GM04504 (cell line): Measurements from ENCODE around the gene SOCS3.

Source experiments
- DNase-seq: peaks from one replicate; pipeline ENCODE4 v3.0.0-alpha.2; 2012; ENCODE audit warnings: low read depth

SOCS3 gene

DNA sequence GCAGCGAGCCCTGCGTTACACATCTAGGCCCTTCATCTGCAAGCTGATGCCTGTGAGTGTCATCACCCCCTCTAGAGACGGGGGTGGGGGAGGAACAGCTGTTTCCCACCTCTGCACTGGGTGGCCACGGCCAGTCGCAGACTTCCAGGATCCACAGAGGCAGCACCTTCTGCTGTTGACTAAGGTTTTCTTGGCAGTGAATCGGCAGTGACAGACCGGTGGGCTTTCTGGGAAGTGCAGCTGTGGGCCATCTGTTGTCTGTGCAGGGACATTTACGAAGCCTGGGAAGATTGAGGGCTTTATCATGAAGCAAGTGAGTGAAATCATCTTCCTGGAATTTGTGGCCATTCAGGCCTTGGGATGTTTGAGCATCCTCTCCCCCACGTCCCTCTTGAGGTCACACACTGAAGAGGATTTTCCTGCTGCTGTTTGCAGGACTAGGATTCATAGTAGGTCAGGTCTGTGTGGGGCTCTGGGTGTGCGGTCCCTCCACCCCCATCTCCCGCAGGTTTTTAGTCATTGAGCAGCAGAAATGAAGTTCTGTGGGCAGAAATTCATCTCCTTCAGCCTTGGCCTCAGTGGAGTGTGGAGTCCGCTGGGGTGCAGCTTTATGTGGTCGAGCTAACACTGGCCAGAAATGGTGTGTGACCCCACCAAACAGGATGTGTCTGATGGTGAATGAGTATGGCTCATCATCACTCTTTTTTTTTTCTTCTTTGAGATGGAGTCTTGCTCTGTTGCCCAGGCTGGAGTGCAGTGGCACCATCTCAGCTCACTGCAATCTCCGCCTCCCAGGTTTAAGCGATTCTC, 30.6 kb upstream of the SOCS3 start:
- peak; percentile 98 for DNase-seq

DNA sequence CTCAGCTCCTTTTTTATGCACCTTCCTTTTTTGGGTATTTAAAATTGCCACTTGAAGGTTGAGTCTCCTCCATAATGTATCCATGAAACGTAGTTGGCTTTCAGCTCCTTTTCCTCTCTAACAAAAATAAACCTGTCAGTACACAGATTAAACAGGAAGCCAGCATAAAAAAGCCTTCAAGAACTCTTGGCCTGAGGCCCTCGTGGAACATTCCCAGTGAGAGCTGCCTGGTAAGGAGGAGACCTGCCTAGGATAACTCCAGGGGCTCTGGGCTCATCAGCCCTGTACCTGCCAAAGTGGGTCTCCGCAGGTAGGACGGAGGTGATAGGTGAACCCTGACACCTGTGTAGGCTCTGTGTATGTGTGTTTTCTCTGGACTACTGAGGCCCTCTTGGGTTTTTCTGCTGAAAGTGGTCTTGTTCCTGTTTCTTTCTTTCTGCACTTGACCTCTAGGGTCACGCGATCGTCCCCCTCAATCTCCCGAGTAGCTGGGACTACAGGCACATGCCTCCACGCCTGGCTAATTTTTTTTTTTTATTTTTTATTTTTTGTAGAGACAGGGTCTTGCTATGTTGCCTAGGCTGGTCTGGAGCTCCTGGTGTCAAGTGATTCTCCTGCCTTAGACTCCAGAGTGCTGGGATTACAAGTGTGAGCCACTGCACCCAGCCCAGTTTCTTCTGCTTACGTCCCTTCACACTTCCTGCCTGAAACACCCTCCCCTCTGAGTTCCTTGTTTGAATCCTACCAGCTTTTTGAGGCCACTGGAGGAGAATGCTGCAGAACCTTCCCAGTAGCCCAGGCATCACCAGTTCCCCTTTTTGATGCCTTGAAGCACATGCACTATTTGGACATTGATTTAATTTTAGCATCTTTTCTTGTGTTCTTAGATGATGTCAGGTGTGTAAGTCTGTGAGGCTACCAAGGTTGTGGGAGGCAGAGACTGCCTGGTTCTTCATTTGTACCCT, 28.4 kb upstream of the SOCS3 start:
- no peak for DNase-seq

DNA sequence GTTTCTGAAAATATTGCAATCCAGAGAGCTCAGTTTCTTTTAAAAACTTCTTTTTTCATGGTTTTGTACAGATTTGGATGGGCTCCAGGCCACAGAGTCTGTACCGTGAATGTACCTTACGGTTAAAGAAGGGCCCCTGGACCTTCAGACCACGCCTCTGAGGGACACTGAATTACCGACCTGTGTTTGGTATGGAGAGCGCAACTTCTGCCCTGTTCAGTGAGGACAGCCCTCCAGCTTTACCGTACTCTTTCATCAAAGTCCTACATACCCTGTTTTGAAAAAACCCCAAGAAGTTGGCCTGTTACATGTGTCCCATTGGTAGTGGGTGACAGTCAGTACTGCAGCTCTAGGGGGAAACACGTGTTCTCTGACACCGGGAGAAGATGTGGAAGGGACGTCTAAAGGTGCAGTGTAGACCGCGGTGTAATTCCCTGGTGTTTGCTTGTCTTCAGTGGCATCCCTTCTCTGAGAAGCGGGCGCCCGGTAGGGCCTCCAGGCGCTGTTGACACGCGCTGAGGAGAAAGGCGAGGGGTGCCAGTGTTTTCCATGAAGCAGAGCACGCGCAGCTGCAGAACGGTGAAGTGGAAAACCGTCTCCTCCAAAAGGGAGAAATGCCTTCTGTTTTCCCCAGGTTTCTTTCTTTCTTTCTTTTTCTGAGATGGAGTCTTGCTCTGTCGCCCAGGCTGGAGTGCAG, 24.8 kb upstream of the SOCS3 start:
- DNase-seq = no peak

DNA sequence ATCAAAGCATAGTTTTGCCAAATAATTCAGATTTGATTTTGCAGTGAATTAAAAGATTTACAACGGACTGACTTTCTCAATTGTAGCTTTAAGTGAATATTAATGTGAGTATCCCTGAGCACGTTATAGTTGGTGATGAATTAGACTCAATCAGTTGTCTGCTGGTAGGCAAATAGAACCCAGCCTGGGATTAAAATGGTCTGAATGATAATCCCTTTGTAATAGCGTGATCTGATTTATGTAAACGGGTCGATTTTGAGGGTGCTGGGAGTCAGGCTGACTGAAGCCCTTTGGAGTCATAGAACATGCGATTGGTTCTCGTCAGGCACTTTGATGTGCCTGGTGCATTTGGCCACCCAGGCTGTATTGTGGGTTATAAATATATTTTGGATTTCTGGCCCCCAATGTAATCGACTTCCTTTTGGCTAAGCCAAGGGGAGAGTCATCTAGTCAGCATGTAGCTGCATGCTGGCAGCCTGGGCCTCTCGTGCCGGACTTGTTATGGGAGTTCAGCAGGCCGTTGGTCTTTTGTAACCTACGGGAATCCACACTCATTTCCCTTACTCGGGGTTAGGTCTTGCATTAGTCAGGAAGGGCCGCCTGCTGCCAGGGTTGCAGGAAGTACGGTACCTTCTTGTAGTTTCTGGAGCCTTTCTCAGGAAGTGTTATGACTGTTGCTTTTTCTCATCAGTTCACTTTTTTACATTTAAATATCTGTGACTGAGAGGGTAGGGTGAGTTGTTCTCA, 24.0 kb upstream of the SOCS3 start:
- DNase-seq = peak; percentile 98

DNA sequence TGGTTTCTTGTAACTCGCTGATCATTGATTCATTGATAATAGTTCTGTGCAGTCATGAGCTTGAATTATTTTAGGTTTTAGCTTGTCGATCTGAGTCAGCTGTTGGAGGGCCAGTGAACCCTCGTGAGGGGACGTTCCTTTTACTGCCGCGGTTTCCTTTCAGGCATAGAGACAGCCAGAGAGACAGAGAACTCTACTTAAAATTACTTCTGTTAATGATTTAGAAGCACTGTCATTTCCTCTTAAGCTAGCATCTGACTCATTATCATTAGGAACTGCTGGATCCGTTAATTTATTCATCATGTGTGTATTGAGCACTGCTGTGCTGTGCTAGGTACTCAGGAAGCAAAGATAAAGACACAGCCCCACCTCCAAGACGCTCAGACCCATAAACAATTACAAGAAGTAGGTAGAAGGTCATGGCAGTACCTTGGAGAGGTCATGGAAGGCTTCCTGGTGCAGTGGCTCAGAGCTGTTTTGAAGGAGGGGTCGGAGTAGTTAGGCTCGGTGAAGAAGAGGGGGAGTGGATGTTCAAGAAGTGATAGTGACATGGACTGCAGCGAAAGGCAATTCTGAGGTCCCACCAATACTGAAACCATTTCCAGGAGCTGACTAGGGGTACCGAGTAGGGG, 21.8 kb upstream of the SOCS3 start:
- no peak for DNase-seq

DNA sequence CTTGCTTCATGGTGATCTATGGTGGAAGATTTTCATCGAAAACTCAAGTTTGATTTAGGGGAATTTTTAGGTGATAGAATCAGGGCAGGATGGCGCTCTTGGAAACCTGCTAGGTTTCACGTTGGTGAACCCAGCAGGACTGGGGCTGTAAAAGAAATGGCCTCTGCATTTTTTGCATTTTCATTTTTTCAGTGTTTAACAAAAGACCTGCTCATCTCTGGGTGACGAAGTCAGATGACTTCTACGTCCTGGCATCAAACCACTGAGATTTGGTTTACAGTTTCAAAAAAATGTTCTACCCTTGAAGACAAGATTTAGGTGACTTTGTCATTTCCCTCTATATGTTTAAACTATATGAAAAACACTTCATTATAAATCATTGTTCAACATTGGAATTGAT, 20.5 kb upstream of the SOCS3 start:
- DNase-seq = no peak

DNA sequence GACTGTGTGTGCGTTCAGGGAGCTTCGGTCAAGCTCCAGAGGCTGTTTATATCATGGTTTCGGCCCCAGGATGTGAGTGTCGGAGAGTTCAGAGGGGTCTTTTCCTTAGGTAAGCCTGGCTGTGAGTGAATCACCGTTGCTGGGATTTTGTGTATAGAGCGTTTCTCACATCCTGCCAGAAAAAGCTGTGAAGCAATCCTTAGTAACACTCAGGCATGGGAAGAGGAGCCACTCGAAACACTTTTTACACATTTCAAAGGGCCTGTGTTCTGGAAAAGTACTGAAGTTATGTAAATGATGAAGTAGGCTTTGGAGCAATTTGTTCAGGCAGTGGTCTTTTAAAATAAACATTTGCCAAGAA, 19.2 kb upstream of the SOCS3 start:
- DNase-seq = peak; percentile 74

DNA sequence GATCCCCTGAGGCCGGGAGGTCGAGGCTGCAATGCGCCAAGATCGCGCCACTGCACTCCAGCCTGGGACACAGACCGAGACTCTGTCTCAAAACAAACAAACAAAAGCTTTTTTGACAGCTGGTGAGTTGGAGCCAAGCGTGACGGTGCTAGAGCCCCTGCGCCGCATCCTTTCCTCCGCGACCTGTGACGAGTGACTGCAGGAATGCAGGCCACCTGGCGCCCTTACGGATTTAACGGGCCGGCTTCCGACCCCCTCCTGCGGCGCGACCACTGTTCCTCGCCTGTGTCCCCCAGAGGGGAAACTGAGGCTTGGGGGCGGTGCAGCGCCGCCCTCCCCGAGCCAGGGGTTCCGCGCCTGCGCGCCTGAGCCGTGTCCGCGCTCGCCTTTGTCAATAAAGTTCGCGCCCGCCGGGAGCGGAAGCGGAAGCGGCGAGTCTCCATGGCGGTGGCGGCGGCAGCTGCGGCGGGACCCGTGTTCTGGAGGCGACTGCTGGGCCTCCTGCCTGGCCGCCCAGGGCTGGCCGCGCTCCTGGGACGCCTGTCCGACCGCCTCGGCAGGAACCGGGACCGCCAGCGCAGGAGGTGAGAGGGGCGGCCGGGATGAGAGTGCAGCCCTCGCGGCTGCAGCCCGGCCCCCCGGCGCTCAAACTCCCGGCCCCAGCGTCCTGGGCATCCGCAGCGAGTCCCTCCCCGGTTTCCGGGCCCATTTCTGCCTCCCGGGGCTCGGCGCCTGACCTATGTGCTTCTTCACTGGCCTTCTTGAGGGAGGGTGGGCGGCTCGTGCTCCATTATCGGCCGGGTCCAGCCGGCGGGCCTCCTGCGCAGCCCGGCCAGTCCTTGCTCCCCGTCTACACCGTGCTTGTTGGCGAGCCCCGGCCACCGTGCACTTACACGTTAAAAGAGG, 18.6 kb upstream of the SOCS3 start, which contains the start of gene PGS1:
Gene PGS1 (plus strand): TSS at position 425 of the 906 bp plus-strand sequence. CDS start 17 bp downstream, at position 442.
- no peak for DNase-seq

DNA sequence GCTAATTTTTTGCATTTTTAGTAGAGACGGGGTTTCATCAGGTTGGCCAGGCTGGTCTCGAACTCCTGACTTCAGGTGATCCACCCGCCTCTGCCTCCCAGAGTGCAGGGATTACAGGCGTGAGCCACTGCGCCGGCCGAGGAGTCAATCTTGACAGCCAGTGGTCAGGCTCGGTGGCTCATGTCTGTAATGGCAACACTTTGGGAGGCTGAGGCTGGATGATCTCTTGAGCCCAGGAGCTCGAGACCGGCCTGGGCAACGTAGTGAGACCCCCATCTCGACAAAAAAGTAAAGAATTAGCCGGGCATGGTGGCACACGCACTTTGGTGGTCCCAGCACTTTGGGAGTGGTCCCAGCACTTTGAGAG, 18.0 kb upstream of the SOCS3 start:
- no peak for DNase-seq

DNA sequence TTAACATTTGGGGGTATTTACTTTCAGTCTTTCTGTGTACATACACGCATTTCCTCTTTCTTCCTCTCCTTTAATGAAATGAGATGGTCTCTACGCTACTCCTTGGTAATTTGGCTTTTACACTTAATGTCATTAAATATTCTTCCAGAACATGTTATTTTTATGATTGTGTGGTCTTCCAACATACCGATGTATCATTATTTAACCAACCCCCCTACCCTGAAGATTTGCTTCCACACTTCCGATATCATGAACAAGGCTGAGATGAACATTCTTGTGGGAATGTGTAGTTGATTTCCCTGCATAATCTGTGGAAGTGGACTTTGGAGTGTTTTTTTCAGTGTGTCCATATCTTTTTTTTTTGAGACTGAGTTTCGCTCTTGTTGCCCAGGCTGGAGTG, 16.3 kb upstream of the SOCS3 start:
- DNase-seq = no peak

DNA sequence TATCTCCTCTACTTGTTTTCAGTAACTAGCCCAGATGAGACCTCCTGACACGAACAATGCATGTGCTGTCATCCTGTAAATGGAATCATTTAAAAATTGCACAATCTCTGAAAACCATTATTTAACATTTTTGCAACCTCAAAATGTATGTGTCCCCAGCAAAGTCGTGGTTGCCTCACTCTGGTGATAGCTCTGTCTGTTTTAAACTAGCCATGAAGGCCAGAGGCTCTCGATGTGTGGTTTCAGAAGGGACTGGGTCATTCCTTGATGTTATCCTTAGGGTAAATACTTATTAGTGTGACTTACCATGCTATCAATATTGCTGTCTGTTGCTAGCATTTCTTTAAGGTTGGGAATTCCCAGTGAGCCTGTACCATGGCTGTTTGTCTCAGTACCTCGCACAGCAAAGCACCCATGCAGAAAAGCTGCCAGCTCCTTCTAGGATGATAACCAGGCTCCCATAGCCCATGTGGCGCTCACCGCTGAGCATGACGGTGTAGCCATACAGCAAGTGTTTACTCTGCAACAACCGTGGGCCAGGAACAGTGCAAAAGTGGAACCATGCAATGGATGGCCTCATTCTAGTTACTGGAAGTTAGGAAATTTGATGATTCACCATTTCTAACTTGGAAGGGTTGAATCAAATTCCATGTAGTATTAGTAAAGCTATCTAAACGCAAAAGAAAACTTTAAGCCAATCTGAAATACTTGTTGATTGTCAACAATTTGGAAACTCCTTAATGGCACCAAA, 15.7 kb upstream of the SOCS3 start:
- peak; percentile 85 for DNase-seq

DNA sequence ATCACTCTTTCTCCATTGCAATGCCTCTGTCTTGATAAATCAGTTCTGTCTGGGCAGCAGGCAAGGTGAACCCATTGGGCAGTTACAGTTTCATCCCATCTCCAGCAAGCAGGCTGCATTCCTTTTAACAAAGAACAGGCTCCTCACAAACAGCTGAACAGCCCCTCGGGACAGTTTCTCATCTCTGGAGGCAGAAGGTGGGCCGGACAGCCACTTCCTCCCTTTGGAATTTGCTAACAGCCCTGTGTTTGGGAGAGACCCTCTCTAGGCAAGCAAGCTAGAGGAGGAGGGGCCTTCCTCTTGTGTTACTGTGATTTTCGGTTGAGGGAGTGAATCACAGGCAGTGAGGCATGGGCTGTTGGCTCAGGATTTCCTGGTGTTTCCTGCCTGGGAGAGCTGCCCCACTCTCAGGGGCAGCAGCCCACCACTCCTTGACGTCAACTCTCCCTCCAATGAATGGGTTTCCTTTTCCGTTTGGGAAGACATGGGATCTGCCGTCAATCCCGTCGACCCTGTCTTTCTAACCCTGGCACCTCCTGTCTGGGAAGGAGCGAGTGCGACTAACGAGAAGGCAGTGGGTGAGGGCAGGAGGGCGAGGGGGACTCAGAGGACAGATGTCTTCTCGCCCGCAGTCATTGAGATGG, 14.9 kb upstream of the SOCS3 start:
- no peak for DNase-seq

DNA sequence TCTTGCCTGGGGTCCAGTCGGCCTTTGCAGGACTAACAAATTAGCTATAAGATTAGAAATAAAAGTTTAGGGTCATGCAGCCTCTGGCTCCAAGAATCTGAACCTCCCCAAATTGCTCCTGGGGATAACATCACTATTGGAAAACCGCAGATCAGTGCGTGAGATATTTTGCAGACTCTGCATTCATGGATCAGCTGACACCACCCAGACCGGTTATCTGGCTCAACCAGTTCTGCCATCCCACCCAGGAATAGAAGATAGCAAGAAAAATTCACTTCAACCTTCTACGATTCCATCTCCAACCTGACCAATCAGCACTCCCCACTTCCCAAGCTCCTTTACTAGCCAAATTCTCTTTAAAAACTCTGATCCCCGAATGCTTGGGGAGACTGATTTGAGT, 14.3 kb upstream of the SOCS3 start:
- no peak for DNase-seq

DNA sequence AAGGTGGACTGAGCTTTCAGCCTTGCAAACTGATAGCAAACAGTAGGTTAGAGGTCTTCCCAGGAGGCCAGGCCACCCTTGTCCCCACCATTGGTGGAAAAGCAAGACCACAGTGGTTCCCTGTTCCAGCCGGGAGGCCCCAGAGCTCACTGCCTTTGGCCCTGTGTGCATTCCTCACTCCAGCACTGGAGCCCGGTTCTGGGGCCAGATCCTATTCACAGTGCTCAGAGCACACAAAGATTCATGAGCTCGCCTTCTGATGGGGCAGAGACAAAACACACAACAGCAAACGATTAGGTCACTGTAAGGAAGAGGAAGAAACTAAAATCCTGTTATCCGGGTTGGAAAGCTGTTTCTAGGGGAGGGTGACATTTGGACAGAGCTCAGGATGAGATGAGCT, 13.0 kb upstream of the SOCS3 start:
- no peak for DNase-seq

DNA sequence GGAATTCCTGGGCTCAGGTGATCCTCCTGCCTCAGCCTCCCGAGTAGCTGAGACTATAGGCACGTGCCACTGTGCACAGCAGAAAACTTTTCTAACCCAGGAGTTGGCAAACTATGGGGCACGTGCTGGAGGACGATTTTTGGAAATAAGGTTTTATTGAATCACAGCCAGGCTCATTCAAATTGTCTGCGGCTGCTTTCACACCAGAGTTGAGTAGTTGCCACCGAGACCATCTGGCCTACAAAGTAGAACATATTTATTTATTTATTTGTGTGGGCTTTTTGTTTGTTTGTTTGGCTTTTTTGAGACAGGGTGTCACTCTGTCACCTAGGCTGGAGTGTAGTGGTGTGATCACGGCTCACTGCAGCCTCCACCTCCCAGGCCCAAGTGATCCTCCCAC, 11.2 kb upstream of the SOCS3 start:
- no peak for DNase-seq

DNA sequence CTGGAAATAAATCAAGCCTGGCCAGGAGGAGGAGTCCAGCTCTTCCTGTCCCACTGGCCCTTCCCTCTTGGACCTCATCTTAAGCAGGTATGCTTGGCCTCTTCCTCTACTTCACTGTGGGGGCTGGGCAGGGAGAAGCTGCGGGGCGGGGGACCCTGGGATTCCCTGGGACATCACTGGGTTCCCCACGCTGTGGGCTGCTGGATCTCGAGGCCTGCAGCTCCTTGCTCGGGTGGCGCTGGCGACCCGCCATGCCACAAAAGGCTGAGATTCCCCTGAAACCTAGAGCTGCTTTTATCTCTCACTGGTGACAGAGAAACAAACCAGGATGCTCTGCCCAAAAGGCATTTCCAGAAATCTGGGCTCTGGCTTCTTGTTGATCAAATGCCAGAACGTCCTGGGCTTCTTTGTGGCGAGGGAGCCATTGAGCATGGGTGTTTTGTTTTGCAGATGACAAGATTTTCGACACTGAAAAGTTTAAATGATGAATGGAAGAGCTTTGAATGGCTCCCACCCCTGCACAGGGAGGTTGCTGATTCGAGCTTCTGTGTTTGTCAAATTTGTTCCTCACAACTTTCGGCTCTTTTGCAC, 10.0 kb upstream of the SOCS3 start:
- DNase-seq = no peak

DNA sequence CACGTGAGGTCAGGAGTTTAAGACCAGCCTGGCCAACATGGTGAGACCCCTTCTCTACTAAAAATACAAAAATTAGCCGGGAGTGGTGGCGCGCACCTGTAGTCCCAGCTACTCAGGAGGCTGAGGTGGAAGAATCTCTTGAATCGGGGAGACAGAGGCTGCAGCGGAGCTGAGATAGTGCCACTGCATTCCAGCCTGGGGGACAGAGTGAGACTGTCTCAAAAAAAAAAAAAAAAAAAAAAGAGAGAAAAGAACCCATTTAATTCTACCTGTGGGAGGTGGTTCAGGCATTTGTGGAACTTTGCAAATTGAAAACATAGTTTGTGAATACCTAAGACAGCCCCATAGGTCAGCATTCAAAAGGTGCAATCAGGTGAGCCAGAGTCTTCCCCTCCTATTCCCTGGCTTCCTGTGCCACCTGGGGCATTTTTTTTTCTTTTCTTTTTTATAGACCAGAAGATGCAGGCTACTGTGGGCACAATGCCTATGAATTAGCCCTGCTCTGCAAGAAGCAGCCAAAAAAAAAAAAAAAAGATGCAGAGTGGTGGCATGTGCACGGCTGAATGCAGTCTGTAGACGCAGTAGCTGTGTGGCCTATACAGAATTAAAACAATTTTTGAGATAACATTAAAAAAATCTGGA, 9.1 kb upstream of the SOCS3 start:
- DNase-seq = no peak

DNA sequence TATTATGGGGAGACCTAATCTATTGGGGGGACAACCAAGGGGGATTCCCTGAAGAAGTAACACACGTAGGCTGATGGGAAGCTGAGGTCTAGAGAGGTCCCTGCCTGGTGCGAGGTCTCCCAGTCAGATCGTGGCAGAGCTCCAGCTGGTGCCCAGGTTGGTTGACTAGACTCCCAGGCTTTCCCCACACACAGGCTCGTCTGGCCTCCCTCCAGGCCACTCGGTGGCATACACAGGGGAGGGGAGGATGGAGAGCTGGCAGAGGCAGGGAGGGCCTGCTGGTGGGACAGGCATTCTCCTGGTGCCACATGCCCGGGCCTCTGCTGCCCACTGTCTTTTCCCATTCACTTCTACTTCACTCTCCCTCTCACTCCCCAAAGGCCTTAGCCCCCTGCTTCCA, 8.5 kb upstream of the SOCS3 start:
- no peak for DNase-seq
